ENCODE results near the gene KRT72. TPM values are rescaled to one million over a fixed set of nuclear protein-coding genes. Genes with fewer than 3 reads are reported as not detected.

Gene KRT72
- total RNA-seq, 1 experiment from 2014 or later, result not detected

GRCh38 chr12:52579468-52580465 lies 21.5 kb downstream of the KRT72 start:
- Histone ChIP-seq H3K4me3 (ENCODE audit: low read depth, low read length) (no peak overlapping the region), H3K36me3 (ENCODE audit: control insufficient read depth, insufficient read depth, low read length) (no peaks in the 10 kb centered on the region), H3K4me1 (peaks cover 11% of the 10 kb centered on the region; the same call in 1 of the 2 replicates), H3K9me3 (no peaks in the 10 kb centered on the region), H3K27me3 (replicated peaks; ENCODE audit: control insufficient read depth, insufficient read depth, low read length) (no peaks in the 10 kb centered on the region)
- H3K4me1 Mint-ChIP-seq (ENCODE audit: low read depth, unreplicated experiment), result no peaks in the 10 kb centered on the region
- intact Hi-C loops (cut with micrococcal nuclease; ENCODE audit: unreplicated experiment), result loop anchor here (2.0 kb wide), 1 partner anchor 423 kb away; no protein-coding TSS in a partner anchor
- H3K27me3 Mint-ChIP-seq (ENCODE audit: insufficient read depth, unreplicated experiment), result no peaks in the 10 kb centered on the region
- POLR2A ChIA-PET, result interaction anchor here (0.6 kb wide), 1 partner anchor 211 kb away, joined by 3 read pairs; no protein-coding TSS in a partner anchor
- no peaks in the 10 kb centered on the region for H3K9me3 Mint-ChIP-seq (ENCODE audit: unreplicated experiment)
- no peaks in the 10 kb centered on the region for H3K36me3 Mint-ChIP-seq (ENCODE audit: insufficient read depth, unreplicated experiment)
- no peak for TF ChIP-seq CTCF (IDR thresholded peaks at IDR 0.05; ENCODE audit: insufficient read depth in 1 of 2, low read depth in 1 of 2, low read length in 1 of 2, severe bottlenecking in 1 of 2, unreplicated experiment in 1 of 2)
- H3K4me3 Mint-ChIP-seq (ENCODE audit: unreplicated experiment), result no peak overlapping the region
- no TSS peak for BruUV-seq (replicated peaks)
- CTCF ChIA-PET, result interaction anchor here (0.6 to 1.7 kb wide), 4 partner anchors 286 to 300 kb away, joined by 5 to 7 read pairs (median 6); no protein-coding TSS in a partner anchor
- DNase-seq, result peak in 1 of 2 experiments; percentile 19
- H3K27ac Mint-ChIP-seq (ENCODE audit: unreplicated experiment), result no peak overlapping the region

GRCh38 chr12:52578469-52578868 lies 22.8 kb downstream of the KRT72 start:
- no peak for TF ChIP-seq CTCF (IDR thresholded peaks at IDR 0.05; ENCODE audit: insufficient read depth in 1 of 2, low read depth in 1 of 2, low read length in 1 of 2, severe bottlenecking in 1 of 2, unreplicated experiment in 1 of 2)
- Mint-ChIP-seq H3K9me3 (ENCODE audit: unreplicated experiment) (no peaks in the 10 kb centered on the region), H3K4me3 (ENCODE audit: unreplicated experiment) (no peak overlapping the region)

GRCh38 chr12:52577316-52577715 lies 23.9 kb downstream of the KRT72 start:
- Histone ChIP-seq H3K4me3 (ENCODE audit: low read depth, low read length) (no peak overlapping the region), H3K27me3 (replicated peaks; ENCODE audit: control insufficient read depth, insufficient read depth, low read length) (no peaks in the 10 kb centered on the region), H3K36me3 (ENCODE audit: control insufficient read depth, insufficient read depth, low read length) (no peaks in the 10 kb centered on the region), H3K9me3 (no peaks in the 10 kb centered on the region), H3K4me1 (no peaks in the 10 kb centered on the region)
- TF ChIP-seq CTCF (IDR thresholded peaks at IDR 0.05; ENCODE audit: insufficient read depth in 1 of 2, low read depth in 1 of 2, low read length in 1 of 2, severe bottlenecking in 1 of 2, unreplicated experiment in 1 of 2), result no peak
- intact Hi-C loops (cut with micrococcal nuclease; ENCODE audit: unreplicated experiment), result no loop called here
- Mint-ChIP-seq H3K27ac (ENCODE audit: unreplicated experiment) (no peak overlapping the region), H3K4me3 (ENCODE audit: unreplicated experiment) (no peak overlapping the region), H3K9me3 (ENCODE audit: unreplicated experiment) (no peaks in the 10 kb centered on the region), H3K36me3 (ENCODE audit: insufficient read depth, unreplicated experiment) (no peaks in the 10 kb centered on the region), H3K4me1 (ENCODE audit: low read depth, unreplicated experiment) (no peaks in the 10 kb centered on the region), H3K27me3 (ENCODE audit: insufficient read depth, unreplicated experiment) (peaks cover 3% of the 10 kb centered on the region)
- ChIA-PET POLR2A (no interaction called here), CTCF (no interaction called here)
- no TSS peak for BruUV-seq (replicated peaks)
- no peak for DNase-seq

More at GRCh38 chr12:52578469-52578868, 22.8 kb downstream of the KRT72 start:
- Histone ChIP-seq H3K27me3 (replicated peaks; ENCODE audit: control insufficient read depth, insufficient read depth, low read length) (no peaks in the 10 kb centered on the region), H3K9me3 (no peaks in the 10 kb centered on the region), H3K4me1 (peaks cover 8% of the 10 kb centered on the region; the same call in 1 of the 2 replicates), H3K36me3 (ENCODE audit: control insufficient read depth, insufficient read depth, low read length) (no peaks in the 10 kb centered on the region), H3K4me3 (ENCODE audit: low read depth, low read length) (no peak overlapping the region)
- intact Hi-C loops (cut with micrococcal nuclease; ENCODE audit: unreplicated experiment), result no loop called here
- no peaks in the 10 kb centered on the region for H3K36me3 Mint-ChIP-seq (ENCODE audit: insufficient read depth, unreplicated experiment)
- H3K27me3 Mint-ChIP-seq (ENCODE audit: insufficient read depth, unreplicated experiment), result no peaks in the 10 kb centered on the region
- no TSS peak for BruUV-seq (replicated peaks)
- POLR2A ChIA-PET, result no interaction called here
- CTCF ChIA-PET, result interaction anchor here (0.6 to 1.0 kb wide), 3 partner anchors 206 to 916 kb away, joined by 5 to 6 read pairs (median 6); no protein-coding TSS in a partner anchor
- no peak overlapping the region for H3K27ac Mint-ChIP-seq (ENCODE audit: unreplicated experiment)
- H3K4me1 Mint-ChIP-seq (ENCODE audit: low read depth, unreplicated experiment), result no peaks in the 10 kb centered on the region
- DNase-seq, result no peak

Data from Caco-2 (cell line).